HG02884 (cell line): ENCODE data around the gene TM7SF3.
"Not testable (repeated sequence)": the region's sequence is repeated elsewhere in the genome, so short reads cannot be mapped to it uniquely, and the experiment has no call there.

Source experiments
- ATAC-seq: cut with Tn5 transposase; IDR thresholded peaks from one replicate; pipeline ENCODE4 v1.9.1; 2021; ENCODE audit warnings: mild to moderate bottlenecking, moderate library complexity; ENCODE audit not compliant: unreplicated experiment

The TM7SF3 gene

DNA sequence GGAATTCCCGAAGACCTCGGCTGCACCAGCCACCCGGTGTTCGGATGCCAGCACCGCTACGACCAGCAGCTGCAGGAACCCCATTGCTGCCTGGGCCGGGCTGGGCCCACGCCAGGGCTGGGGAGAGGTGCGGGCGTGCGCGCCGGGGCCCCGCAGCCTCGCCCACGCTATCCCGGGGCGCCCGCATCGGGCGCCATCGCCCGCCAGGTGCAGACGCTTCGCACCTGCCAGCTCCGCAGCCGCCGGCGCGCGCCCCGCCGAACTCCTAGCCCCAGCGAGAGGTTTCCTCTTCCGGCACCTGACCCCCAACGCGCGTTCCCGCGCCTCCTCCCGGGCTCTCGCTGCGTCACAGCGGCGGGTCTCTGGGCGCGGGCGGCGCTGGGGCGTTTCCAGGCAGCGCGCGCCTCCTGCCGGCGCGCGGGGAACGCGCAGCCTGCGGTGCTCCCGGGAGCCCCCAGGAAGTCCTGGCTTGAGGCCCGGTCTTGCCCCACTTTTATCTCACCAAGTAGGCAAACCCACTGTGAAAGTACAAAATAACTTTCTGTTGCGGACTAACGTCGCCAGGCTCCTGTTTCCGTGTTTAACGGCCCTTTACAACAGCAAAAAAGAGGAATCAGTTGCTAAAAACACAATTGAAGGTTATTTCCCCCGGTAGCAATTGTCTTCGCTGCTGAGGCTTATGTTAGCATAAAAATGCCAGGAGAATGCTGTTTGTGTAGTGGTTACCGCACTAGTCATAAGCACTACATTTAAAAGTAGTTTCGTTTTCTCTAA is at the start of gene TM7SF3:
TM7SF3 (minus strand) TSS at position 300 of the 774 bp plus-strand sequence; CDS start at position 84, 216 bp downstream.
- ATAC-seq, result peak; percentile 82

GRCh38 chr12:27063250-27063851 is 49.2 kb upstream of the TM7SF3 start:
- ATAC-seq, result no peak

DNA sequence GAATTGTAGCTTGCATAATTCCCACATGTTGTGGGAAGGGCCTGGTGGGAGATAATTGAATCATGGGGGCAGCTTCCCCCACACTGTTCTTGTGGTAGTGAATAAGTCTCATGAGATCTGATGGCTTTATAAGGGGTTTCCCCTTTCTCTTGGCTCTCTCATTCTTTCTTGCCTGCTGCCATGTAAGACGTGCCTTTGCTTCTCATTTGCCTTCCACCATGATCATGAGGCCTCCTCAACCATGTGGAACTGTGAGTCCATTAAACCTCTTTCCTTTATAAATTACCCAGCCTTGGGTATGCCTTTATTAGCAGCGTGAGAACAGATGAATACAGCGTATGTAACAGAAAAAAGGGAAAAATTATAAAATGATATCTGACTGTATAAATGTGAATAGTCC is 47.1 kb upstream of the TM7SF3 start:
- ATAC-seq, result no peak

GRCh38 chr12:27060740-27061139 is 46.6 kb upstream of the TM7SF3 start:
- no peak for ATAC-seq

DNA sequence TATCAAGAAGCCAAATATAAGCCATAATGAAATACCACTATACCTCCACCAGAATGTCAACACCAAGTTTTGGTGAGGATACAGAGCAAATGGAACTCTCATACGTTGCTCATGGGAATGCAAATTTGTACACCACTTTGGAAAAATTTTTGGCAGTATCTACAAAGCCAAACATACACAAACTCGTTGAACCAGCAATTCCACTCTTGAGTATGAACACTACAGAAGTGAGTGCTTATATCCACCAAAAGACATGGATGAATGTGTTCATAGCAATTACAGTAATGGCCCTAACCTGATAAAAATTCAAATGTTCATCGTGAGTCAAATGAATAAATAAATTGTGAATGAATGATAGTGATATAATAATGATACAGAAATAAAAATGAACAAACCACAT is 43.4 kb upstream of the TM7SF3 start:
- no peak for ATAC-seq

DNA sequence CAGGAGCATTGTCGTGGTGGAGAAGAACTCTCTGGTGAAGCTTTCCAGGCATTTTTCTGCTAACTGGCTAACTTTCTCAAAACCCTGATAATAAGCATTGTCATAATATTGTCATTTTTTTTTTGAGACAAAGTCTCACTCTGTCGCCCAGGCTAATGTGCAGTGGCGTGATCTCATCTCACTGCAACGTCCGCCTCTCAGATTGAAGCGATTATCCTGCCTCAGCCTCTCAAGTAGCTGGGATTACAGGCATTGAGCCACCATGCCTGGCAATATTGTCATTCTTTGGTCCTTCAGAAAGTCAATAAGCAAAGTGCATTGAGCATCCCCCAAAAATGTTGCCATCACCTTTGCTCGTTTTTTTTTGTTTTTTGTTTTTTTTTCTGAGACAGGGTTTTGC is 41.8 kb upstream of the TM7SF3 start:
- no peak for ATAC-seq

GRCh38 chr12:27052742-27053141 is 38.6 kb upstream of the TM7SF3 start:
- no peak for ATAC-seq

DNA sequence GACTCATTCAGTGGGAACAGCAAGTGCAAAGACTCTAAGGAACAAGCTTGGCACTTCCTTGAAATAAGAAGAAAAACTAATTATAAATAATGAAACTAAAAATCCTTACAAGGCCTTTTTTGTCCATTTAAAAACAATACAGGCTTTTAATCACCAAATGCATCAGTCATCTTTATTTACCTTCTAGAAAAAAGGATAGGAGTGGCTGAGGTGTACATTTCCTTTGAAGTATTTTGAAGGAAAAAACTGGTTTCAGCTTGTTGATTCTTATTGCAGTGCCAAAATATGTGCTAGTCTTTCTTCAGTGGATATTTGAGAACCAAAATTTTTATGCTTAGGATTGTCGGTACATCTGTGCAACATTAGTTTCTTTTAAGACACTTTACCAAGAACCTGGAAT is 38.0 kb upstream of the TM7SF3 start:
- ATAC-seq, result no peak

DNA sequence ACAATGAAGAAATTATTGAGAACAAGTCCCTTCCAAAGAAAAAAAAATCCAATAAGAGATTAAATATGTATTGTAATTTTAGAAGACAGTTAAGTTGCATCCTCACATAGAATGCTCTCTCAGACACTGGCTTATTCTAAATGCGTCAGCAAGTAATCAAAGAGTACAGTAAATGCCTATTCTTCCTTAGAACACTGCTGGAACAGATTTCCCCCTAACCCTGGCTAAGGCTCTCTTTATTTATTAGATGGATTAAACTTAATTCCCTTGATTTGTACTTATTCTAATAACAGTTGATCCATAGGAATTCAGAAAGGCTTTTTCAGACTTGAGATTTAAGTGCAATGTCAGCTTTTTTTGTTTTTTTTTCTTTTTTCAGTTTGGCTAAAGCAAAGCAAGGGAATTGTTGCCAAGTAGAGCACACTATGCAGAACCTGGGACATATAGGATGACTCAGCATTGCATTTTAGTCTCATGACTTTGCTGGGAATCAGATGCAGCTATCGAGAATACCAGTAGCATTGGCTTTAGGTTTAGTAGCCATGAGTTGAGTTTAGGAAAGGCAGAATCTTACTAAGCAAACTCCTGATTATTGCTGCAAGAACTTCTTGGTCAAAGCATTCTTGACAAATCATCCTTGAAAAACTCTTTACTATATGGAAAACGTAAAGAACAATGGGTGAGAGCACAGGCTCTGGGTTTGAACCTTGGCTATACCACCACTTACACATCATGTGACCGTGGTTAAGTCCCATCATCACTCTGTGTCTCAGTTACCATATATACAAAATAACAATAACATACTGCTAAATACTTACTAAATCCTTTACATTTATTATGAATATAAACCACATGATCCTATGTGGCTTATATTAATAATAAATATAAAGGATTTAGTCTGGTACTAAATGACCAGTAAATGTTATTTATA is 34.9 kb upstream of the TM7SF3 start:
- no peak for ATAC-seq

- not testable (repeated sequence) for ATAC-seq
These were observed 27.8 kb upstream of the TM7SF3 start for GRCh38 chr12:27042018-27042417.

DNA sequence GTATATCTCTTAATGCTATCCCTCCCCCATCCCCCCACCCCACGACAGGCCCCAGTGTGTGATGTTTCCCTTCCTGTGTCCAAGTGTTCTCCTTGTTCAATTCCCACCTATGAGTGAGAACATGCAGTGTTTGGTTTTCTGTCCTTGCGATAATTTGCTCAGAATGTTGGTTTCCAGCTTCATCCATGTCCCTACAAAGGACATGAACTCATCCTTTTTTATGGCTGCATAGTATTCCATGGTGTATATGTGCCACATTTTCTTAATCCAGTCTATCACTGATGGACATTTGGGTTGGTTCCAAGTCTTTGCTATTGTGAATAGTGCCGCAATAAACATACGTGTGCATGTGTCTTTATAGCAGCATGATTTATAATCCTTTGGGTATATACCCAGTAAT is 26.5 kb upstream of the TM7SF3 start:
- ATAC-seq, result not testable (repeated sequence)

DNA sequence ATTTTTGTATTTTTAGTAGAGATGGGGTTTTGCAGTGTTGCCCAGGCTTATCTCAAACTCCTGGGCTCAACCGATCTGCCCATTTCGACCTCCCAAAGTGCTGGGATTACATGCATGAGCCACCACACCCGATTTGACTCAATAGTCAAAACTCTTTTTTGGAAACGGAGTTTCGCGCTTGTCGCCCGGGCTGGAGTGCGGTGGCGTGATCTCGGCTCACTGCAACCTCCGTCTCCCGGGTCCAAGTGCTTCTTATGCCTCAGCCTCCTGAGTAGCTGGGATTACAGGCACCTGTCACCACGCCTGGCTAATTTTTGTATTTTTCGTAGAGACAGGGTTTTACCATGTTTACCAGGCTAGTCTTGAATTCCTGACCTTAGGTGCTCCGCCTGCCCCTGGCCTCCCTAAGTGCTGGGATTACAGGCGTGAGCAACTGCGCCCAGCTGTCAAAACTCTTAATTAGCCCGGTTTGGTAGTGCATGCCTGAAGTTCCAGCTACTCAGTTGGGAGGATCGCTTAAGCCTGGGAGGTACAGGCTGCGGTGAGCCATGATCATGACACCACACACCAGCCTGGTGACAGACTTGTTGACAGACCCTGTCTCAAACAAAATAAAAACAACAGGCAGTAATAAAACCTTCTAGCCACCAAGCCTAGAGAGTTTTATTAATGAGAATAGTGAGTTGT is 20.6 kb upstream of the TM7SF3 start:
- ATAC-seq, result no peak

GRCh38 chr12:27032679-27033078 is 18.5 kb upstream of the TM7SF3 start:
- ATAC-seq, result no peak

GRCh38 chr12:27031531-27031930 is 17.3 kb upstream of the TM7SF3 start:
- no peak for ATAC-seq

DNA sequence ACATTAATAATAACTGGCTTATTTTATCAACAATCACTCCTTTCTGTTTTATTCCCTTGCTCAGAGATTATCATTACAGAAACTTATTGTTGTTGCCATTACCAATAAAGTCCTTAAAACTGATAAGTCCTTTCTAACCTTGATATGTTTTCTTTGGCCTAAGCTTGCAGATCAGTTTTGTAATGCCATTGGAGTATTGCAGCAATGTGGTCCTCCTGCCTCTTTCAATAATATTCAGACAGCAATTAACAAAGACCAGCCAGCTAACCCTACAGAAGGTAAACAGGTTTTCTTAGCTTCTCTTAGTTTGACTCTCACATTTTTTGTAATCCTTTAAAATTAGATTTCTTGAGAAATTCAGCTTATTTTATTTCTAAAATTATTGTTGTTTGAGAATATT is 12.1 kb upstream of the TM7SF3 start:
- no peak for ATAC-seq

DNA sequence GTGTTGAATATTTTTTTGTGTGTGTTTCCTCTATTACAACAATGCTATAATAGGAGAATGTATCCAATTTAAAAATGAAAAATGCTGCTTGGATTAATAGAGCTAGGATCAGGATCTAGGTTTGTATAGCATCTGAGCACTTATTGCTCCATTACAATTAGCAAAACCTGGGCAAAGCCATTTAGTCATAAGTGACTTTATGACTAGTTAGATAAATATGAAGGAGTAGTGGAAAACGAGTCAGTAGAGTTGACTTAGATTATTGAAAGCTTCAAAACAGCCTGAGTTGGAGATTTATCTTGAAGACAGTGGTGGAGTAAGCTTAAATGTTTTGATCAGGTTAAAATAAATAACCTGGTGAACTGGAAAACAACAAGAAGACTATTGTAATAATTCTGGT is 10.9 kb upstream of the TM7SF3 start:
- ATAC-seq, result no peak

GRCh38 chr12:27024291-27024690 is 10.1 kb upstream of the TM7SF3 start:
- ATAC-seq, result no peak

DNA sequence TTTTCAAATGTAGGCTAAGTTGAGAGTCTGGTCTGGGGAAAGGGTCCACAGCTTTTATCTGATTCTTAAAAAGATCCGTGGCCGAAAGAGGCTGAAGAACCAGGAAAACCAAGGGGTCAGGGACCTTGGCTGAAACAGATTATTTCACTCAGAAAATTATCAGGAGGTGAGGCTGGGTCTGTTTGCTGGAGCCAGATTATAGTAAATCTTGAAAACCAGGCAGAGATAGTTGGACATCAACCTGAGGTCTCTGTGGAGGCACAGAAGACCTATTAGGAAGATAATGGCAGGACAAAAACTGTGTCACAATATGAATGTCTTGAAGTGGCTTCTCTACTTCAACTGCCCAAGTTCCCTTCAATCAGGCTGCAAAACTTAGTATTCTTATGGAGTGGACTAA is 6.6 kb upstream of the TM7SF3 start:
- no peak for ATAC-seq

GRCh38 chr12:27018037-27018436 is 3.9 kb upstream of the TM7SF3 start:
- no peak for ATAC-seq

DNA sequence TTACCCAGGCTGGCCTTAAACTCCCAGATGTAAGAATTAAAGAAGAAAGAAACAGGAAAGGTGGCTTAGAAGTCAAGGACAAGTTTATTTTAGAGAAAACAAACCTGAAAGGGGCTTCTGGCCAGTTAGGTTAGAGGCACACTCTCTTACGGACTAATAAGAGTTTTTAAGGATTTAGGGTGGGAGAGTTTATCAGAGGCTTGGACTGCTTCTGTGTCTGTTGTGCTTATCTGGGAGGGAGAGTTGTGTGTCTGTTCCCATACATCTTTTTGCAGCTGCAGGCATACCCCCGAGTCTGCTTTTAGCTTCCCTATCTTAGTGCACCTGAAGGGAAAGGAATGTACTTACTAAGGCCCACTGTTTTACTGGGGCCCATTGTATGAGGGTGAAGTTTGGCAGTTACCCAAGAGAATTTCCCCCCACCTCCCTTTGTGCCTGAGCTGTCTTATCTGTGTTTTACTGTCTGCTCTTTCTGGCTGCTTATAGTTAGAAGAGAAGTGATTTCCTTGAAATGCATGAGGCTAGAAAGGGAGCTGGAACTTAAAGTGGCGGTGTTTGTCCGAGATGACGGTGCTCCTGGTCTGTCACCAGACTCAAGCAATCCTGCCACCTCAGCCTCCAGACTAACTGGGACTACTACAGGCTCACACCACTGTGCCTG is 3.1 kb upstream of the TM7SF3 start:
- ATAC-seq, result not testable (repeated sequence)

- no peak for ATAC-seq
These were observed 1.5 kb upstream of the TM7SF3 start for GRCh38 chr12:27015730-27016076.
